ENCODE data around the gene RHD.
"Not testable (repeated sequence)": the region's sequence is repeated elsewhere in the genome, so short reads cannot be mapped to it uniquely, and the experiment has no call there.

The RHD gene

GRCh38 chr1:25278358-25278757, 6.0 kb downstream of the RHD start:
- not testable (repeated sequence) for H3K4me3 Mint-ChIP-seq; H3K27ac Mint-ChIP-seq; H3K4me1 Mint-ChIP-seq (ENCODE audit: low read depth); H3K36me3 Mint-ChIP-seq (ENCODE audit: low read depth); H3K9me3 Mint-ChIP-seq; H3K27me3 Mint-ChIP-seq

DNA sequence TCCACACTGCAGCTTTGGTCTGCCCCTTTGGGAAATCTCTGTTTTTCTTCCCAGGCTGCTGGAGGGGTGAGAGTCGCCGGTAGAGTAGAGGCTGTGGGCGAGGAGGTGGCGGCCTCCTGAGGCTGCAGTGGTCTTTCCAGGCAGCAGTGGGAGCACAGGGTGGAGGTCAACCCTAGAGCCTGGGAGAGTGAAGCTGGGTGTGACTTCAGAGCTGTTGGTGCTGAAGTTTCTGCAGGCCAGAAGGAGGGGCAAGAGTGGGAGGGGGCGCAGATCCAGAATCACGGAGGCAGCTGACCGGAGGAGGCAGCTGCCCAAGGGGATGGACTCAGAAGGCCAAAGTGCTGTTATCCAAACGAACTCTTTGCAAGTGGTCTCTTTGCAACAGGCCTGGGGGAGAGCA, 6.5 kb downstream of the RHD start:
- H3K4me1 Mint-ChIP-seq (ENCODE audit: low read depth); H3K36me3 Mint-ChIP-seq (ENCODE audit: low read depth); H3K27ac Mint-ChIP-seq; H3K4me3 Mint-ChIP-seq; H3K27me3 Mint-ChIP-seq; H3K9me3 Mint-ChIP-seq: not testable (repeated sequence)

DNA sequence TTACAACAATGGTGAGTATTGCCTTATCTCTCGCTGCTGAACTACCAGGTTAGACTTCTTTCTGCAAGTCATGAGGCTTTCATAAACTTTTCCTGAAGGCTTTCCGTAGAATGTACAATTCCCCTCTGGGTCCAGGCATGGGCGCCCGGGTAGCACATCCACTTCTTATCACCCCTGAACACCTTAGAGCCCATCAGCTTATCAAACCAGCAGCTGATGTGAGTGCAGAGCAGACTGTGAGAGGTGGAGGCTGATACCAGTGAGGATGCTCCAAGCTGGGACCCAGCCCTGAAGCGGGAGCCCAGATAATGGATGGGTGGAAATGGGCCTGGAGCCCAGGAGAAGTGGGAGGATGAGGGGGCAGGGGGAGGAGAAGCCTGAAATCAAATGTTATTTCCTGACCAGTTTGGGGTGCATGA, 7.4 kb downstream of the RHD start:
- H3K27ac Mint-ChIP-seq; H3K4me3 Mint-ChIP-seq; H3K4me1 Mint-ChIP-seq (ENCODE audit: low read depth); H3K9me3 Mint-ChIP-seq; H3K36me3 Mint-ChIP-seq (ENCODE audit: low read depth); H3K27me3 Mint-ChIP-seq: not testable (repeated sequence)

DNA sequence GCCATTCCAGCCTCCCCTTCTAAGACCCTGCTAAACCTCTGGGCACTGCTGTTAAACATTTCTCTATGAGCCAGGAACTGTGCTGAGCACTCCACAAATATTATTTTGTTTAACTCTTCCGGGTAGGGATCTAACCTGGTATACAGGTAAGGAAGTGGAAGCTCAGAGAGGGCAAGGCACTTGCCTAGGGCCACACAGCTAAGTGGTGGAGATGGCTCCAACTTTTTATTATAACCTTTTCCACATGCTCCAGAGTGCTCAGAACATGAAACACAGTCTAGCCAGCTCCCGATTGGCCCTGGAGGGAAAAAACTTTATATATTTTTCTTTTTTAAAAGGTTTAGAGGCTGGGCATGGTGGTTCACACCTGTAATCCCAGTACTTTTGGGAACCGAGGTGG, 13.6 kb downstream of the RHD start:
- H3K4me3 Mint-ChIP-seq; H3K27ac Mint-ChIP-seq; H3K4me1 Mint-ChIP-seq (ENCODE audit: low read depth); H3K36me3 Mint-ChIP-seq (ENCODE audit: low read depth); H3K9me3 Mint-ChIP-seq; H3K27me3 Mint-ChIP-seq: not testable (repeated sequence)

- H3K27ac Mint-ChIP-seq, result not testable (repeated sequence)
Observed at GRCh38 chr1:25287164-25287563, 14.9 kb downstream of the RHD start.

GRCh38 chr1:25288573-25289101, 16.3 kb downstream of the RHD start:
- not testable (repeated sequence) for H3K4me1 Mint-ChIP-seq (ENCODE audit: low read depth); H3K4me3 Mint-ChIP-seq; H3K27me3 Mint-ChIP-seq; H3K27ac Mint-ChIP-seq; H3K9me3 Mint-ChIP-seq; H3K36me3 Mint-ChIP-seq (ENCODE audit: low read depth)

More at GRCh38 chr1:25287164-25287563, 14.9 kb downstream of the RHD start:
- H3K27me3 Mint-ChIP-seq; H3K4me1 Mint-ChIP-seq (ENCODE audit: low read depth); H3K4me3 Mint-ChIP-seq; H3K36me3 Mint-ChIP-seq (ENCODE audit: low read depth); H3K9me3 Mint-ChIP-seq: not testable (repeated sequence)

- H3K4me1 Mint-ChIP-seq (ENCODE audit: low read depth); H3K27me3 Mint-ChIP-seq; H3K4me3 Mint-ChIP-seq; H3K9me3 Mint-ChIP-seq; H3K27ac Mint-ChIP-seq; H3K36me3 Mint-ChIP-seq (ENCODE audit: low read depth): not testable (repeated sequence)
Observed at GRCh38 chr1:25290043-25290442, 17.7 kb downstream of the RHD start.

DNA sequence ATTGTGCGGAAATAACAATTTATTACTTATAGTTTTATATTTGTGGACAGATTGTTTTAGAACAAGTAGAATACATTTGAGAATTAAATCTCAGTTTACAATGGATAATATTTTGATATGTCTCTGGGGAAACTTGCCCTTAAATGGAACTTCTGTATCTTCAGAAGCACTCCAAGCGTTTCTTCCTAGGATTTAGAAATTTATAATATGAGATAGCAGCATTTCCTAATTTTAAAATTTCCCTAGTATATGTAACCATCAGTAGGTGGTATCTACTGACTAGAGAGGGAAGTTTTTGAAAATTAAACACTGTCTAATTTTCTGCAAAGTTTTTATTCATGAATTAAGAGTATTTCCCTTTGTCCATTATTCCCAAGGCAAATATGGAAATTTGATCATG, 21.1 kb downstream of the RHD start:
- not testable (repeated sequence) for H3K4me3 Mint-ChIP-seq; H3K36me3 Mint-ChIP-seq (ENCODE audit: low read depth); H3K27me3 Mint-ChIP-seq; H3K27ac Mint-ChIP-seq; H3K9me3 Mint-ChIP-seq; H3K4me1 Mint-ChIP-seq (ENCODE audit: low read depth)

- H3K27me3 Mint-ChIP-seq; H3K27ac Mint-ChIP-seq; H3K36me3 Mint-ChIP-seq (ENCODE audit: low read depth); H3K4me3 Mint-ChIP-seq; H3K4me1 Mint-ChIP-seq (ENCODE audit: low read depth); H3K9me3 Mint-ChIP-seq: not testable (repeated sequence)
Observed at GRCh38 chr1:25294889-25295826, 22.8 kb downstream of the RHD start.

DNA sequence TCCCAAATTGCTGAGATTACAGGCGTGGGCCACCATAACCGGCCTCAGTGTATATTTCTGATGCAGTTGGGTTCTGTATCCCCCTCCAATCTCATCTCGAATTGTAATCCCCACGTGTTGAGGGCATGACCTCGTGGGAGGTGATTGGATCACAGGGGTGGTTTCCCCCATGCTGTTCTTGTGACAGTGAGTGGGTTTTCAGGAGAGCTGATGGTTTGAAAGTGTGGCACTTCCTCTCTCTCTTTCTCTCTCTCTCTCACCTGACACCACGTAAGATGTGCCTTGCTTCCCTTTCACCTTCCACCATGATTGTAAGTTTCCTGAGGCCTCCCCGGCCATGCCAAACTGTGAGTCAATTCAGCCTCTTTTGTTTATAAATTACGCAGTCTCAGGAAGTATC, 24.2 kb downstream of the RHD start:
- H3K27me3 Mint-ChIP-seq; H3K36me3 Mint-ChIP-seq (ENCODE audit: low read depth); H3K9me3 Mint-ChIP-seq; H3K4me1 Mint-ChIP-seq (ENCODE audit: low read depth); H3K4me3 Mint-ChIP-seq; H3K27ac Mint-ChIP-seq: not testable (repeated sequence)

- not testable (repeated sequence) for H3K4me3 Mint-ChIP-seq; H3K27me3 Mint-ChIP-seq; H3K9me3 Mint-ChIP-seq; H3K27ac Mint-ChIP-seq; H3K4me1 Mint-ChIP-seq (ENCODE audit: low read depth); H3K36me3 Mint-ChIP-seq (ENCODE audit: low read depth)
Observed at GRCh38 chr1:25300729-25301128, 28.4 kb downstream of the RHD start.

DNA sequence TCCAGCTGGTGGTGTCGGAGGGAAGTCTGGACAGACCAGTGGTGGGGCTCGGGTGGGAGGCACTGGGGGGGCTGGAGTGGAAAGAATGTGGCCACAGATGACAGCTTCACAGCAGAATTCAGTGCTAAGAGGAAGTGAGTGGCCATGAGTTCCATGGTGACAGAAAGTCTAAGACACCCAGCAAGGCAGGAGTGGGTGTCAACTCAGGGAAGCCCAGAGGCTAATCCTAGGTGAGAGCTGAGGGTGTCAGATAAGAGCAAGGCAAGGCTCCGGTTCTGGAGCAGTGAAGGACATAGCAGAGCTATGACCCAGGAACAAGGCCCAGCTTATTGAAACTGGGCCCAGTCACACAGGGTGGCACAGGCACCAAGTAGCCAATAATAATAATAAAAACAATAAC, 30.0 kb downstream of the RHD start:
- H3K27me3 Mint-ChIP-seq; H3K27ac Mint-ChIP-seq; H3K36me3 Mint-ChIP-seq (ENCODE audit: low read depth); H3K9me3 Mint-ChIP-seq; H3K4me1 Mint-ChIP-seq (ENCODE audit: low read depth); H3K4me3 Mint-ChIP-seq: not testable (repeated sequence)

DNA sequence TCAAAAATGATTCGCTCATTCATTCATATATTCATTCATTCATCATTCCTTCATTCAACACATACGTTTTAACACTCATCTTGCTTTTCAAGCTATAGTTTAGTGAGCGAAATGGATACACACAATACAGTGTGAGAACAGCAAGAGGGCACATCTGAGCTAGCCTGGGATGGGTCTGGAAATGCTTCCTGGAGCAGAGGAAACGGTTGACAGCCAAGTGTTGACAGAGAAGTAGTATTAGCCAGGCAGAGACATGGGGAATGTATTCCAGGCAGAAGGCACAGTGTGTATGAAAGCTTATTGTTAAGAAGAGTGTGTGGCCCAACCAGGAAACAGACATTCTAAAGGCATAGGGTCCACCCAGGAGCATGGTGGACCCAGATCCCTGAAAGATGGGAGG, 32.6 kb downstream of the RHD start:
- H3K27ac Mint-ChIP-seq; H3K36me3 Mint-ChIP-seq (ENCODE audit: low read depth); H3K4me1 Mint-ChIP-seq (ENCODE audit: low read depth); H3K4me3 Mint-ChIP-seq; H3K9me3 Mint-ChIP-seq; H3K27me3 Mint-ChIP-seq: not testable (repeated sequence)

- not testable (repeated sequence) for H3K27ac Mint-ChIP-seq; H3K9me3 Mint-ChIP-seq; H3K4me3 Mint-ChIP-seq; H3K4me1 Mint-ChIP-seq (ENCODE audit: low read depth); H3K36me3 Mint-ChIP-seq (ENCODE audit: low read depth); H3K27me3 Mint-ChIP-seq
Observed at GRCh38 chr1:25308168-25308567, 35.9 kb downstream of the RHD start.

DNA sequence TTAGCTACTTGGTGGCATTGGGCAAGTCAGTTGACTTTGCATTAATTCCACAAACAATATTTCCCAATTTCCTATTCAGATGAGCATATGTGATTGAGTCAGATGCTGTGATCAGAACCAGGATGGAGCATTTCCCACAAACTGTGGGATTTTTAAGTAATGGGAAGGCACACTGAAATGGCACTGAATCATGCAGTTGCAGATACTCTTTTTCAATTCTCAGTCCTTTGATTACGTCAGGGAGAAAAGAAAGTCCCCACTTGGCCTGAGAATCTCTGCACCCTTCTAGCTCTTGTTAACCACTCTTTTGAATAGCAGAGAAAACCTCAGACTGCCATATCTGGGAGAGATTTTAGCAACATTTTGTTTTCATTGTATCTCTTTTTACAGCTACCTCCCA, 36.8 kb downstream of the RHD start:
- not testable (repeated sequence) for H3K4me3 Mint-ChIP-seq; H3K27ac Mint-ChIP-seq; H3K36me3 Mint-ChIP-seq (ENCODE audit: low read depth); H3K4me1 Mint-ChIP-seq (ENCODE audit: low read depth); H3K9me3 Mint-ChIP-seq; H3K27me3 Mint-ChIP-seq

DNA sequence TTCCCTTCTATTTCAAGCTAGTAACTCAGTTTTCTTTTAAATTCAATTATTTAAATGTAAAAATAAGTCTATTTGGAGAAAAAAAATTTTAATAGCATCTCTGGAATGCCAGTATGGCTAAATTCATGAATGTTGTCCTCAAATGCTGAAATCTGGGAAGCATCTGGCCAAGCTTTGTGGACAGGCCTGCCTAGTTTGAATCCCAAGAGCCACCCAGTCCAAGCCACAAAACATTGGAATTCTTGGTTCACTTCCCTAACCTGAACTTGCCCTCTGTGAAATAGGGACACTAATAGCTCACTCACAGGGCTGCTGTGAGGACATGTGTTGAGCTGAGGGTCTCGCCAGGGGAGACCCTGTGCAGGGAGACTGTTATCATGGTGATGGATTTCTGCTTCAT, 37.2 kb downstream of the RHD start:
- not testable (repeated sequence) for H3K27me3 Mint-ChIP-seq; H3K4me3 Mint-ChIP-seq; H3K27ac Mint-ChIP-seq; H3K36me3 Mint-ChIP-seq (ENCODE audit: low read depth); H3K4me1 Mint-ChIP-seq (ENCODE audit: low read depth); H3K9me3 Mint-ChIP-seq
